ENCODE results near the gene IGF2BP2. TPM values are rescaled to one million over a fixed set of nuclear protein-coding genes. Genes with fewer than 3 reads are reported as not detected.

Gene IGF2BP2
- total and polyA plus RNA-seq, 2 of the 4 experiments (the other 2 are of a cell fraction): 23.4 to 88.2 TPM

GRCh38 chr3:185823078-185824044 lies 1.5 kb downstream of the IGF2BP2 start:
- BruUV-seq (replicated peaks): no TSS peak
- ATAC-seq (ENCODE audit: low read depth) (no peak), DNase-seq (peak; percentile 41)
- no peak for TF ChIP-seq CHD1 (IDR thresholded peaks at IDR 0.05; ENCODE audit: low read depth, low read length)
- TF ChIP-seq MAZ (IDR thresholded peaks at IDR 0.05; ENCODE audit: borderline replicate concordance, low read depth, low read length): peak; percentile 25; the same call in 1 of the 2 replicates
- Histone ChIP-seq H3K23ac (ENCODE audit: low read depth, low read length) (peak overlapping the region; percentile 73), H4K91ac (ENCODE audit: insufficient read depth, low read depth, low read length) (peak overlapping the region; percentile 91), H3K4ac (ENCODE audit: low read depth, low read length) (peak overlapping the region; percentile 79), H4K5ac (ENCODE audit: low read depth, low read length) (peak overlapping the region; percentile 96), H2BK5ac (ENCODE audit: low read depth, low read length, poor library complexity, severe bottlenecking) (peak overlapping the region; percentile 96), H4K20me1 (ENCODE audit: insufficient read depth, low read length) (peaks cover 31% of the 10 kb centered on the region), H3K9me1 (ENCODE audit: insufficient read depth, low read length) (peaks cover 3% of the 10 kb centered on the region), H3K4me3 (ENCODE audit: insufficient read depth, low read depth, low read length) (peak overlapping the region; percentile 88), H3K9me3 (ENCODE audit: control insufficient read depth, insufficient read depth, low read length) (no peaks in the 10 kb centered on the region), H3K14ac (replicated peaks; ENCODE audit: low read depth, low read length) (peak overlapping the region; percentile 82), H3K27me3 (ENCODE audit: control insufficient read depth, insufficient read depth, low read length) (no peaks in the 10 kb centered on the region), H2AFZ (replicated peaks; ENCODE audit: low read length, poor library complexity) (peak overlapping the region; percentile 80), H3K27ac (ENCODE audit: insufficient read depth, low read length) (peak overlapping the region; percentile 100), H3K36me3 (ENCODE audit: control insufficient read depth, insufficient read depth, low read length) (0 out of 2 replicates have a peak, but pooled peaks cover 2% of the 10 kb centered on the region), H4K8ac (ENCODE audit: low read depth in 2 of 2, low read length in 2 of 2) (peak overlapping the region; percentile 32 to 76; a peak in 2 of 4 replicates), H3K4me2 (ENCODE audit: low read depth, low read length) (peak overlapping the region; percentile 92), H3K79me1 (ENCODE audit: low read depth in 1 of 2, low read length in 2 of 2) (peaks cover 19 to 27% of the 10 kb centered on the region in 2 experiments), H2BK15ac (ENCODE audit: low read depth, low read length) (0 out of 3 replicates have a peak overlapping the region, but pooled peaks have one; percentile 21), H3K9ac (ENCODE audit: low read depth, low read length) (peak overlapping the region; percentile 99), H2BK20ac (ENCODE audit: low read depth, low read length) (no peak overlapping the region), H3K56ac (ENCODE audit: extremely low read depth, insufficient read depth, low read length) (peak overlapping the region; percentile 66), H2AK5ac (ENCODE audit: low read depth, low read length) (peak overlapping the region; percentile 95; the same call in 1 of the 2 replicates), H3K18ac (ENCODE audit: low read depth, low read length) (peak overlapping the region; percentile 86), H3K4me1 (ENCODE audit: control insufficient read depth, insufficient read depth, low read length) (peaks cover 5% of the 10 kb centered on the region), H2AK9ac (replicated peaks; ENCODE audit: low read depth, low read length, poor library complexity) (peak overlapping the region; percentile 99), H2BK120ac (ENCODE audit: low read depth, low read length) (peak overlapping the region; percentile 42; the same call in 1 of the 2 replicates)
- ChIA-PET CTCF (interaction anchor here (1.0 to 3.1 kb wide), 4 partner anchors 23 to 91 kb away, joined by 3 to 15 read pairs (median 4); no protein-coding TSS in a partner anchor), POLR2A (ENCODE audit: unreplicated experiment) (interaction anchor here (0.6 to 1.0 kb wide), 2 partner anchors 90 to 167 kb away, joined by 3 read pairs; no protein-coding TSS in a partner anchor)
- in situ Hi-C loops (cut with MboI; ENCODE audit: low sequenced_read_pairs) (no loop called here), intact Hi-C loops (cut with micrococcal nuclease) (loop anchor here (2.0 kb wide), 4 partner anchors 83 to 147 kb away; no protein-coding TSS in a partner anchor), dilution Hi-C loops (cut with HindIII; ENCODE audit: low sequenced_read_pairs, unreplicated experiment) (no loop called here)
- 0% methylated on average over 44 of the region's 84 CpGs; no CpG with 5 or more reads in 1 of the 2 experiments for WGBS, 2 experiments (ENCODE audit: extremely low coverage in 2 of 2, insufficient read length in 1 of 2)
